Tibial nerve (tissue), 4 donors: ENCODE data around the gene NBR1. TPM values are rescaled to one million over a fixed set of nuclear protein-coding genes. Genes with fewer than 3 reads are reported as not detected.
"Not testable (repeated sequence)": the region's sequence is repeated elsewhere in the genome, so short reads cannot be mapped to it uniquely, and the experiment has no call there.

ENCODE experiments used
- DNase-seq, 2 donors: peaks; one replicate each; pipeline ENCODE4 v3.0.0-alpha.2; 2019; ENCODE audit warnings: low spot score in 2 of 2
- H3K27ac ChIP-seq, 4 donors: fragments of 200-600 bp; sonication (generic) in 3 of 4; one replicate each; pipeline ENCODE4 v1.5.1; 2017 to 2019; ENCODE audit warnings: mild to moderate bottlenecking in 1 of 4
- H3K27me3 ChIP-seq, 2 donors: fragments of 200-600 bp; sonication (generic) in 1 of 2; one replicate each; pipeline versions ENCODE4 v1.5.1 to v1.6.0; 2017 to 2019
- H3K36me3 ChIP-seq, 3 donors: fragments of 200-600 bp; sonication (generic); one replicate each; pipeline ENCODE4 v1.5.1; 2018 to 2019
- H3K4me1 ChIP-seq, 4 donors: fragments of 200-600 bp; sonication (generic) in 3 of 4; one replicate each; pipeline ENCODE4 v1.5.1; 2017 to 2019
- H3K4me3 ChIP-seq, 4 donors: fragments of 200-600 bp; sonication (generic) in 3 of 4; one replicate each; pipeline ENCODE4 v1.5.1; 2017 to 2019; ENCODE audit warnings: mild to moderate bottlenecking in 1 of 4, moderate library complexity in 1 of 4
- H3K9me3 ChIP-seq, 4 donors: fragments of 200-600 bp; sonication (generic) in 3 of 4; one replicate each; pipeline ENCODE4 v1.5.1; 2017 to 2019
- EP300 ChIP-seq, 2 donors: sonication (generic); formaldehyde crosslinking; IDR thresholded peaks; one replicate each; pipeline ENCODE4 v1.6.1; 2017; ENCODE audit warnings: antibody characterized with exemption in 2 of 2, mild to moderate bottlenecking in 1 of 2
- POLR2A ChIP-seq, 2 donors: fragments of 450-650 bp; IDR thresholded peaks; one replicate each; pipeline ENCODE4 v1.6.1; 2017; ENCODE audit warnings: antibody characterized with exemption in 2 of 2, mild to moderate bottlenecking in 2 of 2, moderate library complexity in 2 of 2
- WGBS, 2 donors: methylation state at CpG; one replicate each; pipeline ENCODE4 v1.1.5; 2018; 5-methylcytosine and 5-hydroxymethylcytosine counted together
- total RNA-seq, 4 donors: library from RNA; depleted of rRNA; stranded (reverse); fragments of >200 nt; gene quantifications; one replicate each; pipeline ENCODE4 v1.1.0, GENCODE V29; 2016
- TF ChIP-seq, protein P1 (sequence below), 5 experiments: fragments of 200-600 bp in 3 of 5; fragments of 450-650 bp in 2 of 5; sonication (generic) in 3 of 5; IDR thresholded peaks; one replicate each; pipeline ENCODE4 v1.5.1; 2016 to 2019; ENCODE audit warnings: antibody characterized with exemption in 5 of 5, mild to moderate bottlenecking in 3 of 5, moderate library complexity in 2 of 5

NBR1 gene
- total RNA-seq, 4 donors from 2014 or later, result 61.7 to 80.0 (median 73.5) TPM

DNA sequence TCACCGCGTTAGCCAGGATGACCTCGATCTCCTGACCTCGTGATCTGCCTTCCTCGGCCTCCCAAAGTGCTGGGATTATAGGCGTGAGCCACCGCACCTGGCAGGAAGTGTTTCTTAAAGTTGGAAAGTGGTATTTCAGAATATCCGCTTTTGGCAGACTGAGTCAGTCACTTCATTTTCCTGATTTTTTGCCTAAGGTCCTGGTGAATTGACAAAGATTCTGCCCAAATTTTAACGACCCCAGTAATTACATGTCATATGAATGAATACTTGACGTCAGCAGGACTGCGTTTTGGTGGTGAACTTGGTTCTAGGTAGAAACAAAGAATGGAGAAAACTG is 41.4 kb upstream of the NBR1 start:
- H3K27ac ChIP-seq, result no peak overlapping the region
- TF ChIP-seq POLR2A (IDR thresholded peaks at IDR 0.05) (no peak), EP300 (IDR thresholded peaks at IDR 0.05) (no peak)
- TF ChIP-seq, protein P1, sequence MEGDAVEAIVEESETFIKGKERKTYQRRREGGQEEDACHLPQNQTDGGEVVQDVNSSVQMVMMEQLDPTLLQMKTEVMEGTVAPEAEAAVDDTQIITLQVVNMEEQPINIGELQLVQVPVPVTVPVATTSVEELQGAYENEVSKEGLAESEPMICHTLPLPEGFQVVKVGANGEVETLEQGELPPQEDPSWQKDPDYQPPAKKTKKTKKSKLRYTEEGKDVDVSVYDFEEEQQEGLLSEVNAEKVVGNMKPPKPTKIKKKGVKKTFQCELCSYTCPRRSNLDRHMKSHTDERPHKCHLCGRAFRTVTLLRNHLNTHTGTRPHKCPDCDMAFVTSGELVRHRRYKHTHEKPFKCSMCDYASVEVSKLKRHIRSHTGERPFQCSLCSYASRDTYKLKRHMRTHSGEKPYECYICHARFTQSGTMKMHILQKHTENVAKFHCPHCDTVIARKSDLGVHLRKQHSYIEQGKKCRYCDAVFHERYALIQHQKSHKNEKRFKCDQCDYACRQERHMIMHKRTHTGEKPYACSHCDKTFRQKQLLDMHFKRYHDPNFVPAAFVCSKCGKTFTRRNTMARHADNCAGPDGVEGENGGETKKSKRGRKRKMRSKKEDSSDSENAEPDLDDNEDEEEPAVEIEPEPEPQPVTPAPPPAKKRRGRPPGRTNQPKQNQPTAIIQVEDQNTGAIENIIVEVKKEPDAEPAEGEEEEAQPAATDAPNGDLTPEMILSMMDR (IDR thresholded peaks at IDR 0.05), result no peak
- H3K4me1 ChIP-seq, result peaks cover 0 to 20% (median 9%) of the 10 kb centered on the region in 4 donors
- no peaks in the 10 kb centered on the region for H3K9me3 ChIP-seq
- WGBS, 2 donors, result 72% methylated on average over 11 of the region's 11 CpGs
- no peak overlapping the region for H3K4me3 ChIP-seq
- peaks cover 0 to 43% (median 0%) of the 10 kb centered on the region in 3 donors for H3K36me3 ChIP-seq
- no peaks in the 10 kb centered on the region for H3K27me3 ChIP-seq
- DNase-seq, result no peak

DNA sequence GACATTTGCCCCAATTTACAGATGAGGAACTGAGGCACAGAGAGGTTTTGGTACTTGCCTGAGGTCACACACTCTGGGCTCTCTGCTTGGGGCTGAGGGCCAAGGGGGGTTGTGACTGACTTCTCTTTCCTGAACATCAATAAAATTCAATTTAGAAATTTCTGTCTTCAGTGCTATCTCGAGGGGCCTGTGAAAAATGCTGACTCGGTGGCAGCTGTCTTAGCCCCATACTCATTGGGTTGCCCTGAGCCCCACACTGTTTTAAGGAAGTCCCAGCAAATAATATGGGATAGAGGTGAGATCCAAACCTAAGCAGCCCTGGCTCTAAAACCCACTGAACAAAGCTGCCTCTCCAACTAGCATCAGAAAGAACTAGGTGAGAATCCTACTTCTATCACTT is 38.9 kb upstream of the NBR1 start:
- 64 to 75% methylated on average over 2 of the region's 2 CpGs for WGBS, 2 donors
- Histone ChIP-seq H3K36me3 (peaks cover 0 to 52% (median 0%) of the 10 kb centered on the region in 3 donors), H3K4me1 (peaks cover 0 to 3% (median 0%) of the 10 kb centered on the region in 4 donors), H3K9me3 (no peaks in the 10 kb centered on the region), H3K27ac (no peak overlapping the region), H3K4me3 (no peak overlapping the region), H3K27me3 (no peaks in the 10 kb centered on the region)
- no peak for TF ChIP-seq EP300 (IDR thresholded peaks at IDR 0.05)
- TF ChIP-seq, protein P1 (IDR thresholded peaks at IDR 0.05), result no peak
- no peak for TF ChIP-seq POLR2A (IDR thresholded peaks at IDR 0.05)
- no peak for DNase-seq

DNA sequence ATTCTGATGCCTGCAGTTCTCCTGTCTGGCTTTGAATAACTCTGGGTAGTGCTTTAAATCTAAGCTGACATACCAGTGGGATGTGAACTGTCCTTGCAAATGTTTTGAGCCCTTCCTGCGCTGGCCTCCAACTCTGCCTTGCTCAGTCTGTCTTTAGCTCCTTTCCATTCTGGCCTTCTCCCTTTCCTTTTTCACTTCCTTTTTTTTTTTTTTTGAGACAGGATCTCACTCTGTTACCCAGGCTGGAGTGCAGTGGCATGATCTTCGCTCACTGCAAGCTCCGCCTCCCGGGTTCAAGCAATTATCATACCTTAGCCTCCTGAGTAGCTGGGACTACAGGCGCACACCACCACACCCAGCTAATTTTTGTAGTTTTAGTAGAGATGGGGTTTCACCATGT is 37.6 kb upstream of the NBR1 start:
- not testable (repeated sequence) for H3K27me3 ChIP-seq, H3K9me3 ChIP-seq, H3K4me3 ChIP-seq, DNase-seq, H3K4me1 ChIP-seq, H3K27ac ChIP-seq
- peaks cover 0 to 45% (median 0%) of the 10 kb centered on the region in 3 donors for H3K36me3 ChIP-seq
- 88 to 95% methylated on average over 5 of the region's 5 CpGs for WGBS, 2 donors

DNA sequence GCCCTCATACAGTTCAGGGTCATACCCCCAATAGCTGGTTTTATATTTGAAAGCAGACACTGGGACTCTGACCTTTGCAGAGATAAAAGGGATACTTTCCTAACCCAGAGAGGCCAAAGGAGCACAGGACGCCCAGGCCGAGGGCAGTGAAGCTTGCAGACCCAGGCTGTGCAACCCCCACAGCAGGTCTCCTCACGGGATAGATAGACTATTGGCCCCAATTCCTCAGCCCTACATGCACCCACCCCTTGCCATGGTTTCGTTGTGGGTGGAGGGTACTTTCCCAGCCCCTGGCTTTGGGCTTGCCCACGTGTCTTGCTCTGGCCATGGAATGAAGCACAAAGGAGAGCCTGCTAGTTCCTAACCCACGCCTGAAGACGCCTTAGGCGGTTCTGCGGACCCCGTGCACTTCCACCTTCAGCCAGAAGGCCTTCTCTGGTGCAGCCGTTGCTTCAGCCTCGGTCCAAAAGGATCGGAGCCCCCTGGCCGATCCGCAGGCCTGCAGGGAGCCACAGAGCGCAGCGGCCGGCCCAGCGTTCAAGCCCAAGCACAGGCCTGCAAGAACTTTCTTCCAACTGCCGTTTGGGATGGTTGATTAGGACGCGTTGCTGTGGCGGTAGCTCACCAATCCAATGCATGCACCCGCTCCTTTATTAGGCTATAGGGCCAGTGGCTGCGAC is 36.1 kb upstream of the NBR1 start:
- Histone ChIP-seq H3K27ac (no peak overlapping the region), H3K9me3 (no peaks in the 10 kb centered on the region), H3K27me3 (no peaks in the 10 kb centered on the region), H3K36me3 (peaks cover 0 to 46% (median 0%) of the 10 kb centered on the region in 3 donors), H3K4me1 (peaks cover 0 to 2% (median 0%) of the 10 kb centered on the region in 4 donors), H3K4me3 (no peak overlapping the region)
- TF ChIP-seq, protein P1 (IDR thresholded peaks at IDR 0.05), result no peak
- TF ChIP-seq POLR2A (IDR thresholded peaks at IDR 0.05), result no peak
- no peak for TF ChIP-seq EP300 (IDR thresholded peaks at IDR 0.05)
- DNase-seq, result no peak
- 95 to 97% methylated on average over 18 to 20 of the region's 25 CpGs for WGBS, 2 donors

DNA sequence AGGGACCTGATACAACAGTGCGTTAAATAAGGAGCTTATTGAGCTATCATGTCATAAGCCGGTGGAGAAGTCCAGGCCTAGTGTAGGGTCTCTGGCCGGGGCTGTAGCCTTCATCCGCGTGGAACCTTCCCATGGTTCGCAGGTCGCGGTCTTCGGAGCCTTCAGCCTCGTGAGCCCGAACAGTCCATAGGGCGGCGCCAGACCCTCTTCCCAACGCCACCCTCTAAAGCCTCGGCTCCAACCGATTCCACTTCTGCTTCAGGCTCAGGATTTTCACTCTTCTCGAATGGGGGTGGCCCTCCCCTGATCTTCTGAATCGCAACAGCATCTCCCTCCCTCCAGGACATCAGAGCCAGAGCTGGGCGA is 35.6 kb upstream of the NBR1 start:
- TF ChIP-seq EP300 (IDR thresholded peaks at IDR 0.05), result no peak
- TF ChIP-seq POLR2A (IDR thresholded peaks at IDR 0.05), result no peak
- TF ChIP-seq, protein P1 (IDR thresholded peaks at IDR 0.05), result no peak
- peaks cover 0 to 51% (median 0%) of the 10 kb centered on the region in 3 donors for H3K36me3 ChIP-seq
- H3K4me3 ChIP-seq, result no peak overlapping the region
- H3K9me3 ChIP-seq, result no peaks in the 10 kb centered on the region
- H3K27ac ChIP-seq, result no peak overlapping the region
- H3K4me1 ChIP-seq, result no peaks in the 10 kb centered on the region
- no peak for DNase-seq
- 93 to 94% methylated on average over 19 of the region's 19 CpGs for WGBS, 2 donors
- no peaks in the 10 kb centered on the region for H3K27me3 ChIP-seq

DNA sequence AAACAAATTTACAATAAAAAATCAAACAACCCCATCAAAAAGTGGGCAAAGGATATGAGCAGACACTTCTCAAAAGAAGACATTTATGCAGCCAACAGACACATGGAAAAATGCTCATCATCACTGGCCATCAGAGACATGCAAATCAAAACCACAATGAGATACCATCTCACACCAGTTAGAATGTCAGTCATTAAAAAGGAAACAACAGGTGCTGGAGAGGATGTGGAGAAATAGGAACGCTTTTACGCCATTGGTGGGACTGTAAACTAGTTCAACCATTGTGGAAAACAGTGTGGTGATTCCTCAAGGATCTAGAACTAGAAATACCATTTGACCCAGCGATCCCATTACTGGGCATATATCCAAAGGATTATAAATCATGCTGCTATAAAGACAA is 34.4 kb upstream of the NBR1 start:
- WGBS, 2 donors, result 77 to 85% methylated on average over 3 of the region's 3 CpGs
- H3K4me1 ChIP-seq, H3K9me3 ChIP-seq, H3K4me3 ChIP-seq, DNase-seq, H3K27me3 ChIP-seq, H3K27ac ChIP-seq: not testable (repeated sequence)
- H3K36me3 ChIP-seq, result peaks cover 0 to 57% (median 0%) of the 10 kb centered on the region in 3 donors

DNA sequence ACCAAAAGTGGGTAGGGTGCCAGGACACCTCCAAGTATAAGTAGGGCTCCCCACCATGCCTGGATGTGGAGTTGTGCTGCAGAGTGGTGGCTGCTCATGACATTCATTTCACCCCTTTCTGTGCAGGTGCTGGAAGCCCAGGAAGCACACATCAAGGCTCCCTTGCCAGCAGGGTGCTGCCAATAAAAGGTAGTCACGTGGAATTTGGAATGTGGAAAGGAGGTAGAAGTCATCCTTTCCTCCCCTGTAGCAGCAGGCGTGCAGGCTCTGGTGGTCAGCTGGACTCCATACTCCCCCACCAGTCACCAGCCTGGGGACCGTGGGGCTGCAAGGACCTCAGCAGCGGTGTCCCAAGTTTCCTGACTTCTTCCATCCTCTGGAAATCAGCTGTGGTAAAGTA is 32.5 kb upstream of the NBR1 start:
- H3K27ac ChIP-seq, H3K27me3 ChIP-seq, H3K4me1 ChIP-seq, H3K9me3 ChIP-seq, DNase-seq, H3K4me3 ChIP-seq: not testable (repeated sequence)
- 66 to 82% methylated on average over 4 of the region's 4 CpGs for WGBS, 2 donors
- peaks cover 0 to 46% (median 0%) of the 10 kb centered on the region in 3 donors for H3K36me3 ChIP-seq
